ENCODE measurements around the gene GAS5. TPM values are rescaled to one million over a fixed set of nuclear protein-coding genes. Genes with fewer than 3 reads are reported as not detected.

Gene GAS5
- total RNA-seq, 2 donors from 2014 or later = 162 to 223 TPM

GRCh38 chr1:173867141-173867752 is 542 bp downstream of the GAS5 start:
- 4% methylated on average over 32 of the region's 32 CpGs for WGBS
- peaks cover 10% of the 10 kb centered on the region for H3K4me1 ChIP-seq (replicated peaks)
- H3K27ac ChIP-seq = peak overlapping the region; percentile 98 to 99
- H3K4me3 ChIP-seq = peak overlapping the region; percentile 79 to 97
- no peak for DNase-seq (ENCODE audit: low spot score)
- no peaks in the 10 kb centered on the region for H3K9me3 ChIP-seq
- intact Hi-C loops (cut with DNase I) = no loop called here
- no peaks in the 10 kb centered on the region for H3K36me3 ChIP-seq
- no peaks in the 10 kb centered on the region for H3K27me3 ChIP-seq (replicated peaks; ENCODE audit: insufficient read depth)
- no peak for TF ChIP-seq POLR2A (IDR thresholded peaks at IDR 0.05)
- no peak for TF ChIP-seq CTCF (IDR thresholded peaks at IDR 0.05)
- TF ChIP-seq POLR2AphosphoS5 (IDR thresholded peaks at IDR 0.05) = no peak

- WGBS = 7% methylated on average over 2 of the region's 2 CpGs
- H3K9me3 ChIP-seq = no peaks in the 10 kb centered on the region
- TF ChIP-seq CTCF (IDR thresholded peaks at IDR 0.05) = peak in 1 of 4 experiments; percentile 5
- TF ChIP-seq POLR2AphosphoS5 (IDR thresholded peaks at IDR 0.05) = no peak
- peak overlapping the region; percentile 98 to 99 for H3K27ac ChIP-seq
- no peaks in the 10 kb centered on the region for H3K27me3 ChIP-seq (replicated peaks; ENCODE audit: insufficient read depth)
- no peaks in the 10 kb centered on the region for H3K36me3 ChIP-seq
- H3K4me1 ChIP-seq (replicated peaks) = peaks cover 10% of the 10 kb centered on the region
- intact Hi-C loops (cut with DNase I) = no loop called here
- H3K4me3 ChIP-seq = peak overlapping the region; percentile 79 to 97
- DNase-seq (ENCODE audit: low spot score) = no peak
Observed at GRCh38 chr1:173866413-173867115, 1.2 kb downstream of the GAS5 start.

- Histone ChIP-seq H3K4me1 (replicated peaks) (peaks cover 10% of the 10 kb centered on the region), H3K27me3 (replicated peaks; ENCODE audit: insufficient read depth) (no peaks in the 10 kb centered on the region), H3K4me3 (peak overlapping the region in 1 of 2 donors; percentile 97), H3K9me3 (no peaks in the 10 kb centered on the region), H3K36me3 (no peaks in the 10 kb centered on the region), H3K27ac (peak overlapping the region in 1 of 2 donors; percentile 99)
- intact Hi-C loops (cut with DNase I) = no loop called here
- TF ChIP-seq CTCF (IDR thresholded peaks at IDR 0.05) (no peak), POLR2AphosphoS5 (IDR thresholded peaks at IDR 0.05) (no peak), POLR2A (IDR thresholded peaks at IDR 0.05) (no peak)
- WGBS = 30% methylated on average over 4 of the region's 4 CpGs
- no peak for DNase-seq (ENCODE audit: low spot score)
Observed at GRCh38 chr1:173865468-173866164, 2.2 kb downstream of the GAS5 start.

GRCh38 chr1:173864179-173864867 is 3.5 kb downstream of the GAS5 start:
- Histone ChIP-seq H3K9me3 (no peaks in the 10 kb centered on the region), H3K27ac (no peak overlapping the region), H3K27me3 (replicated peaks; ENCODE audit: insufficient read depth) (no peaks in the 10 kb centered on the region), H3K4me1 (replicated peaks) (peaks cover 8% of the 10 kb centered on the region), H3K4me3 (no peak overlapping the region), H3K36me3 (no peaks in the 10 kb centered on the region)
- intact Hi-C loops (cut with DNase I) = no loop called here
- WGBS = 77% methylated on average over 5 of the region's 5 CpGs
- DNase-seq (ENCODE audit: low spot score) = no peak
- TF ChIP-seq POLR2AphosphoS5 (IDR thresholded peaks at IDR 0.05) (no peak), CTCF (IDR thresholded peaks at IDR 0.05) (no peak), POLR2A (IDR thresholded peaks at IDR 0.05) (no peak)

All from prostate gland (tissue), 2 donors.